ENCODE data around the gene CDKAL1. TPM values are rescaled to one million over a fixed set of nuclear protein-coding genes. Genes with fewer than 3 reads are reported as not detected.

Gene CDKAL1
- total and polyA plus RNA-seq, 2 of the 13 experiments (the other 11 are each of a cell fraction or from before 2014, with no cell fraction given): 9.5 to 27.7 TPM

- H3K9ac ChIP-seq (ENCODE audit: insufficient read depth, low read depth, low read length): no peak overlapping the region
- no peak overlapping the region for H3K27ac ChIP-seq (ENCODE audit: extremely low read length, insufficient read depth, low read length)
- no peaks in the 10 kb centered on the region for H3K79me2 ChIP-seq (ENCODE audit: insufficient read depth, low read length)
- ATAC-seq (no peak), DNase-seq (ENCODE audit: low spot score) (no peak), FAIRE-seq (no peak)
- 95% methylated on average over 2 of the region's 2 CpGs for WGBS (ENCODE audit: low lambda C conversion rate)
- ChIA-PET CTCF (ENCODE audit: low intra/inter-chr PET ratio, low total read pairs) (no interaction called here), POLR2A (no interaction called here)
- no peak overlapping the region for H3K4me2 ChIP-seq (ENCODE audit: low read depth, low read length)
- no TSS peak for BruUV-seq (replicated peaks)
- peaks cover 8% of the 10 kb centered on the region for H3K4me1 ChIP-seq (ENCODE audit: insufficient read depth, low read length)
- in situ Hi-C loops (cut with HindIII; ENCODE audit: extremely low pct_ligation_motif_present, low pct_unique_long_range_greater_than_20kb): no loop called here
- H3K36me3 ChIP-seq (replicated peaks in 1 of 2; ENCODE audit: control insufficient read depth in 1 of 2, insufficient read depth in 2 of 2, low read length in 2 of 2): no peaks in the 10 kb centered on the region
- intact Hi-C loops (cut with micrococcal nuclease; ENCODE audit: unreplicated experiment): no loop called here
- no peaks in the 10 kb centered on the region for H3K27me3 ChIP-seq (ENCODE audit: control insufficient read depth in 1 of 2, insufficient read depth in 2 of 2, low read length in 2 of 2)
- H2AFZ ChIP-seq (ENCODE audit: low read length): no peak overlapping the region
- H4K20me1 ChIP-seq (ENCODE audit: insufficient read depth, low read length): no peaks in the 10 kb centered on the region
- TF ChIP-seq SP4 (CRISPR knock-in tag; IDR thresholded peaks at IDR 0.05) (no peak), SRY (CRISPR knock-in tag; IDR thresholded peaks at IDR 0.05) (no peak), MAFK (conservative IDR thresholded peaks at IDR 0.05 in 1 of 2, IDR thresholded peaks at IDR 0.05 in 1 of 2; ENCODE audit: low read length in 2 of 2) (no peak), NR2C2 (CRISPR knock-in tag; IDR thresholded peaks at IDR 0.05; ENCODE audit: borderline replicate concordance) (no peak), CBX2 (IDR thresholded peaks at IDR 0.05; ENCODE audit: low read depth, low read length) (no peak), CBX2 (CRISPR knock-in tag; IDR thresholded peaks at IDR 0.05; ENCODE audit: low read depth) (no peak), TFDP1 (CRISPR knock-in tag; IDR thresholded peaks at IDR 0.05; ENCODE audit: borderline replicate concordance) (no peak), ZHX1 (CRISPR knock-in tag; IDR thresholded peaks at IDR 0.05; ENCODE audit: low read depth) (no peak), ZNF260 (CRISPR knock-in tag; IDR thresholded peaks at IDR 0.05; ENCODE audit: borderline replicate concordance, low read depth) (no peak), ZNF331 (CRISPR knock-in tag; IDR thresholded peaks at IDR 0.05) (no peak), ZNF10 (CRISPR knock-in tag; IDR thresholded peaks at IDR 0.05; ENCODE audit: borderline replicate concordance, low read depth) (no peak), ZNF605 (CRISPR knock-in tag; IDR thresholded peaks at IDR 0.05) (no peak), HMGXB3 (CRISPR knock-in tag; IDR thresholded peaks at IDR 0.05; ENCODE audit: borderline replicate concordance) (no peak), PCBP1 (IDR thresholded peaks at IDR 0.05; ENCODE audit: borderline replicate concordance, low read depth, low read length) (no peak), MNT (IDR thresholded peaks at IDR 0.05) (no peak)
- H3K9me3 ChIP-seq (ENCODE audit: low read length): peaks cover 10% of the 10 kb centered on the region
- no peak overlapping the region for H3K4me3 ChIP-seq (replicated peaks in 1 of 3; ENCODE audit: insufficient read depth in 1 of 3, low read depth in 2 of 3, low read length in 3 of 3)
These were observed 384.6 kb downstream of the CDKAL1 start for GRCh38 chr6:20918868-20919267.
